ENCODE measurements around the gene CHKB.
A peak's percentile ranks its signal among the peaks of the same experiment; 100 is the strongest.
"Not testable (repeated sequence)": the region's sequence is repeated elsewhere in the genome, so short reads cannot be mapped to it uniquely, and the experiment has no call there.

Gene CHKB

DNA sequence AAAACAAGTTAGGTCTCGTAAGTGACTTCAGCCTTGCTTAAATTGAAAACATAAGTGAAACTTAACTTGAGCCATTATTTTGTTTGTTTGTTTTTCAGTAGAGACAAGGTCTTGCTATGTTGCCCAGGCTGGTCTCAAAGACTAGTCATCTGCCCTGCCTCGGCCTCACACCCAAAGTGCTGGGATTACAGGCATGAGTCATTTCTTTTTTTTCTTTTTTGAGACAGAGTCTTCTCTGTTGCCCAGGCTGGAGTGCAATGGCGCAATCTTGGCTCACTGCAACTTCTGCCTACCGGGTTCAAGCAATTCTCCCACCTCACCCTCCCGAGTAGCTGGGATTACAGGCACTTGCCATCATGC is 41.0 kb downstream of the CHKB start:
- H3K9ac ChIP-seq (ENCODE audit: low read length); H3K36me3 ChIP-seq (ENCODE audit: insufficient read depth, low read length); H3K27ac ChIP-seq (ENCODE audit: low read depth, low read length); H3K4me3 ChIP-seq (ENCODE audit: low read depth in 1 of 2, low read length in 2 of 2); H3K4me1 ChIP-seq (ENCODE audit: insufficient read depth, low read length); H3K9me3 ChIP-seq (ENCODE audit: low read length): not testable (repeated sequence)
- peaks cover 17 to 42% of the 10 kb centered on the region in 2 donors for H3K27me3 ChIP-seq (ENCODE audit: control insufficient read depth in 1 of 2, insufficient read depth in 2 of 2, low read length in 2 of 2)

DNA sequence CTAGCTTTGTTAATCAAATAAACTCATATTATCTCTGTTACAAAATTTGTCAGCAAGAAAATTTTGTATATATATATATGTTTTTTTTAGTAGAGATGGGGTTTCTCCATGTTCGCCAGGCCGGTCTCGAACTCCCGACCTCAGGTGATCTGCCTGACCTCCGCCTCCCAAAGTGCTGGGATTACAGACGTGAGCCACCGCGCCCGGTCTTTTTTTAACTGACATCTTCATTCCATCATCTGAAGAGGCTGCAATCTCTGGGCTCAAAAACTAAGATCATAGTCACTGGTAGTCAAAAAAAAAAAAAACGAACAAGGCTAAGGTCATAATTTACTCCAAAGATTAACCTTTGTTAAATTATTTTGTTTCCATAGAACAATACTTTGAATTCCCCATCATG is 42.3 kb downstream of the CHKB start:
- Histone ChIP-seq H3K36me3 (ENCODE audit: insufficient read depth, low read length) (no peaks in the 10 kb centered on the region), H3K9me3 (ENCODE audit: low read length) (no peaks in the 10 kb centered on the region), H3K27ac (ENCODE audit: low read depth, low read length) (no peak overlapping the region), H3K4me1 (ENCODE audit: insufficient read depth, low read length) (peaks cover 6% of the 10 kb centered on the region), H3K4me3 (ENCODE audit: low read depth in 1 of 2, low read length in 2 of 2) (no peak overlapping the region), H3K27me3 (ENCODE audit: control insufficient read depth in 1 of 2, insufficient read depth in 2 of 2, low read length in 2 of 2) (peaks cover 13 to 40% of the 10 kb centered on the region in 2 donors), H3K9ac (ENCODE audit: low read length) (no peak overlapping the region)

GRCh38 chr22:50537765-50538164 is 44.9 kb downstream of the CHKB start:
- Histone ChIP-seq H3K9me3 (ENCODE audit: low read length) (no peaks in the 10 kb centered on the region), H3K4me1 (ENCODE audit: insufficient read depth, low read length) (no peaks in the 10 kb centered on the region), H3K36me3 (ENCODE audit: insufficient read depth, low read length) (no peaks in the 10 kb centered on the region), H3K4me3 (ENCODE audit: low read depth in 1 of 2, low read length in 2 of 2) (no peak overlapping the region), H3K27me3 (ENCODE audit: control insufficient read depth in 1 of 2, insufficient read depth in 2 of 2, low read length in 2 of 2) (peaks cover 10 to 42% of the 10 kb centered on the region in 2 donors), H3K9ac (ENCODE audit: low read length) (no peak overlapping the region), H3K27ac (ENCODE audit: low read depth, low read length) (no peak overlapping the region)

DNA sequence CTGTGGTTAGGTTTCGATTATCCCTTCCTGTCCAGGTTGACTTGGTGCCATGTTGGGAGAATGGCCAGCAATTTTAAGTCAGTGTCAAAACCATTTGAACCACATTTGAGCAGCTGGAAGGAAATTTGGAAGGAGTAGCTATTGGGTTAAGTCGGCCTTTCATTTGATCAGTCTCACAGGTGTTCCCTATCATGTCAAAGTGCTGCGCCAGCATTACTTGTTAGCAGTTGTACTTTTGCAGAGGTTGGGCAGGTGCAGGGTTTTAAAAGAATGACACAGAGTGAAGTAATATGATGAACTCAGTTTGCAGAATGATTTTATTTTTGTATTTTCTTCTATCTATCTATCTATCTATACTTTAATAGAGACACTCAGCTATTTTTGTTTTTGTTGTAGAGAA is 46.4 kb downstream of the CHKB start:
- Histone ChIP-seq H3K27me3 (ENCODE audit: control insufficient read depth in 1 of 2, insufficient read depth in 2 of 2, low read length in 2 of 2) (peaks cover 17 to 58% of the 10 kb centered on the region in 2 donors), H3K36me3 (ENCODE audit: insufficient read depth, low read length) (no peaks in the 10 kb centered on the region), H3K9me3 (ENCODE audit: low read length) (no peaks in the 10 kb centered on the region), H3K4me1 (ENCODE audit: insufficient read depth, low read length) (peaks cover 2% of the 10 kb centered on the region), H3K27ac (ENCODE audit: low read depth, low read length) (no peak overlapping the region), H3K4me3 (ENCODE audit: low read depth in 1 of 2, low read length in 2 of 2) (no peak overlapping the region), H3K9ac (ENCODE audit: low read length) (no peak overlapping the region)

- Histone ChIP-seq H3K27me3 (ENCODE audit: control insufficient read depth in 1 of 2, insufficient read depth in 2 of 2, low read length in 2 of 2) (peaks cover 21 to 69% of the 10 kb centered on the region in 2 donors), H3K4me3 (ENCODE audit: low read depth in 1 of 2, low read length in 2 of 2) (no peak overlapping the region), H3K36me3 (ENCODE audit: insufficient read depth, low read length) (no peaks in the 10 kb centered on the region), H3K9me3 (ENCODE audit: low read length) (no peaks in the 10 kb centered on the region), H3K9ac (ENCODE audit: low read length) (no peak overlapping the region), H3K27ac (ENCODE audit: low read depth, low read length) (no peak overlapping the region), H3K4me1 (ENCODE audit: insufficient read depth, low read length) (peaks cover 12% of the 10 kb centered on the region)
Observed at GRCh38 chr22:50535113-50535512, 47.5 kb downstream of the CHKB start.

DNA sequence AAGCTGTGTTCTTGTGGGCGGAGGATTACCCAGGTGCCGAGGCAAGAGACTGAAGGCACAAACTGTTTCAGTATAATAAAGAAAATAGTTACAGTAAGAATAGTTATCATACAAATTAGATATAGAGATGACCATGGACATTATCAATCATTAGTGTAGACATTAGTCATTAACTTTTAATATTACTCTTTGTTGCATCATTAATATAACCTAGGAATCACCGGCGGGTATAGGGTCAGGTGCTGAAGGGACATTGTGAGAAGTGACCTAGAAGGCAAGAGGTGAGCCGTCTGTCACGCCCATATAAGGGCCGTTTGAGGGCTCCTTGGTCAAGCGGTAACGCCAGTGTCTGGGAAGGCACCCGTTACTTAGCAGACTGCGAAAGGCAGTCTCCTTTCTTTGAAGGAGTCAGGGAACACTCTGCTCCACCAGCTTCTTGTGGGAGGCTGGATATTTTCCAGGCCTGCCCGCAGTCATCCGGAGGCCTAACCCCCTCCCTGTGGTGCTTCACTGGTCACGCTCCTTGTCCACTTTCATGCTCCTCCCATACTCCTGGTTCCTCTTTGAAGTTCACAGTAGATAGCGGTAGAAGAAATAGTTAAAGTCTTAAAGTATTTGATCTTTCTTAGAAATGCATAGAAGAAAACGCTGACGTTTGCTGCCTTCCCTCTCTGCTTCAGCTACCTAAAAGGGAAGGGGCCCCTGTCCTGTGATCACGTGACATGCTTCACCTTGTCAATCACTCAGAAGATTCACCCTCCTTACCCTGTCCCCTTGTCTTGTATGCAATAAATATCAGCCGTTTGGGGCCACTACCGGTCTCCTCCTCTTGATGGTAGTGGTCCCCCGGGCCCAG is 48.6 kb downstream of the CHKB start:
- H3K36me3 ChIP-seq (ENCODE audit: insufficient read depth, low read length); H3K27ac ChIP-seq (ENCODE audit: low read depth, low read length); H3K9ac ChIP-seq (ENCODE audit: low read length); H3K9me3 ChIP-seq (ENCODE audit: low read length); H3K4me3 ChIP-seq (ENCODE audit: low read depth in 1 of 2, low read length in 2 of 2): not testable (repeated sequence)
- Histone ChIP-seq H3K27me3 (ENCODE audit: control insufficient read depth in 1 of 2, insufficient read depth in 2 of 2, low read length in 2 of 2) (peaks cover 21 to 79% of the 10 kb centered on the region in 2 donors), H3K4me1 (ENCODE audit: insufficient read depth, low read length) (peaks cover 12% of the 10 kb centered on the region)

GRCh38 chr22:50532824-50533796 is 49.5 kb downstream of the CHKB start:
- H3K27ac ChIP-seq (ENCODE audit: low read depth, low read length): no peak overlapping the region
- no peak overlapping the region for H3K4me3 ChIP-seq (ENCODE audit: low read depth in 1 of 2, low read length in 2 of 2)
- no peak overlapping the region for H3K9ac ChIP-seq (ENCODE audit: low read length)
- peaks cover 12% of the 10 kb centered on the region for H3K4me1 ChIP-seq (ENCODE audit: insufficient read depth, low read length)
- H3K9me3 ChIP-seq (ENCODE audit: low read length): no peaks in the 10 kb centered on the region
- no peaks in the 10 kb centered on the region for H3K36me3 ChIP-seq (ENCODE audit: insufficient read depth, low read length)
- H3K27me3 ChIP-seq (ENCODE audit: control insufficient read depth in 1 of 2, insufficient read depth in 2 of 2, low read length in 2 of 2): peaks cover 21 to 81% of the 10 kb centered on the region in 2 donors

GRCh38 chr22:50531962-50532674 is 50.5 kb downstream of the CHKB start:
- H3K27ac ChIP-seq (ENCODE audit: low read depth, low read length): peak overlapping the region; percentile 64
- peaks cover 21 to 73% of the 10 kb centered on the region in 2 donors for H3K27me3 ChIP-seq (ENCODE audit: control insufficient read depth in 1 of 2, insufficient read depth in 2 of 2, low read length in 2 of 2)
- no peaks in the 10 kb centered on the region for H3K9me3 ChIP-seq (ENCODE audit: low read length)
- H3K4me1 ChIP-seq (ENCODE audit: insufficient read depth, low read length): peaks cover 12% of the 10 kb centered on the region
- peak overlapping the region; percentile 53 to 57 for H3K4me3 ChIP-seq (ENCODE audit: low read depth in 1 of 2, low read length in 2 of 2)
- H3K36me3 ChIP-seq (ENCODE audit: insufficient read depth, low read length): no peaks in the 10 kb centered on the region
- no peak overlapping the region for H3K9ac ChIP-seq (ENCODE audit: low read length)

DNA sequence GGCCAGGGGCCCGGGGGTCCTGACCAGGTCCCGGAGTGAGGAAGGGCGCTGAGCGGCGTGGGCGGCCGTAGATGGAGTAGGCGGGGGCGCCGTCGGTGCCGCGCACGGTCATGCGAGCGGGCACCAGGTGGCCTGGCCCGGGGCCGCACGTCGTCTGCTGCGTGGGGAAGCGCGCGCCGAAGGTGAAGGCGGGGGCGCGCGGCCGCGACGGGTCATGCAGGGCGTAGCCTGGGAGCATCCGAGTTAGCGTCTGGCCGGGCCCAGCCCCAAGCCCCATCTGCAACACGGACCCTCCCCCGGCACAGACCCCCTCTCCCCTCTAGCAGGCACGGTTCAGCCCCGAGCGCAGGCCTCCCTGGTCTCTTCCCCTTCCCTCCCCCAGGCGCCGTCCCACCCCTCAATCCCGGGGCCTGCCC is 51.1 kb downstream of the CHKB start:
- H3K36me3 ChIP-seq (ENCODE audit: insufficient read depth, low read length): no peaks in the 10 kb centered on the region
- peaks cover 12% of the 10 kb centered on the region for H3K4me1 ChIP-seq (ENCODE audit: insufficient read depth, low read length)
- no peaks in the 10 kb centered on the region for H3K9me3 ChIP-seq (ENCODE audit: low read length)
- no peak overlapping the region for H3K9ac ChIP-seq (ENCODE audit: low read length)
- H3K27ac ChIP-seq (ENCODE audit: low read depth, low read length): peak overlapping the region; percentile 64
- H3K4me3 ChIP-seq (ENCODE audit: low read depth in 1 of 2, low read length in 2 of 2): peak overlapping the region; percentile 53 to 57
- peaks cover 21 to 70% of the 10 kb centered on the region in 2 donors for H3K27me3 ChIP-seq (ENCODE audit: control insufficient read depth in 1 of 2, insufficient read depth in 2 of 2, low read length in 2 of 2)

- H3K36me3 ChIP-seq (ENCODE audit: insufficient read depth, low read length): no peaks in the 10 kb centered on the region
- no peak overlapping the region for H3K9ac ChIP-seq (ENCODE audit: low read length)
- H3K4me3 ChIP-seq (ENCODE audit: low read depth in 1 of 2, low read length in 2 of 2): peak overlapping the region; percentile 53 to 57
- H3K4me1 ChIP-seq (ENCODE audit: insufficient read depth, low read length): peaks cover 12% of the 10 kb centered on the region
- H3K27me3 ChIP-seq (ENCODE audit: control insufficient read depth in 1 of 2, insufficient read depth in 2 of 2, low read length in 2 of 2): peaks cover 21 to 64% of the 10 kb centered on the region in 2 donors
- no peaks in the 10 kb centered on the region for H3K9me3 ChIP-seq (ENCODE audit: low read length)
- H3K27ac ChIP-seq (ENCODE audit: low read depth, low read length): peak overlapping the region; percentile 64
Observed at GRCh38 chr22:50530877-50531545, 51.6 kb downstream of the CHKB start.
